K562 (cell line): ENCODE measurements around the gene CRK. TPM values are rescaled to one million over a fixed set of nuclear protein-coding genes. Genes with fewer than 3 reads are reported as not detected.

ENCODE experiments used
- ATAC-seq: fragments of 200-7000 bp; cut with Tn5 transposase; 3 replicates; pipeline ENCODE4 v1.9.1; 2020; ENCODE audit warnings: moderate library complexity
- BruUV-seq: library from RNA; stranded (reverse); fragments of 400-500 nt; replicated peaks from 2 replicates; lab custom pipeline; 2021; lab: Mats Ljungman, UMichigan
- CTCF ChIA-PET: fragments of 300-600 bp; formaldehyde crosslinking; extraction: SDS; loops from one replicate; lab custom pipeline; 2021; ENCODE audit warnings: low intra/inter-chr PET ratio; lab: Yijun Ruan, JAX
- POLR2A ChIA-PET: fragments of 300-600, 350-650 bp; sonication (Branson Sonifier 250); formaldehyde crosslinking; extraction: SDS; loops from one replicate; lab custom pipeline; 2021; ENCODE audit warnings: antibody characterized with exemption, inconsistent platforms; lab: Yijun Ruan, JAX
- DNase-seq, 4 experiments: peaks; one replicate each; pipeline versions ENCODE4 v3.0.0 to v3.0.0-alpha.2; 2011 to 2018; ENCODE audit warnings: low spot score in 3 of 4, mixed read lengths in 3 of 4; ENCODE audit errors: extremely low read depth in 1 of 4
- FAIRE-seq: peaks from 2 replicates; lab custom pipeline; 2011; peaks lifted over from hg19 to GRCh38; lab: Jason Lieb, UNC
- H2AFZ ChIP-seq: 2 replicates; pipeline ENCODE4 v1.6.0; 2011; ENCODE audit warnings: low read depth, low read length, control low read depth, inconsistent platforms
- H3K27ac ChIP-seq: fragments of 200-600 bp; 3 replicates; pipeline ENCODE4 v1.8.0; 2011; ENCODE audit warnings: low read depth, mild to moderate bottlenecking, control low read depth, inconsistent platforms, low read length, moderate library complexity, mixed read lengths; ENCODE audit errors: extremely low read depth
- H3K27me3 ChIP-seq, 2 experiments: fragments of 300-600 bp in 1 of 2; 2 replicates in 1 of 2; 3 replicates in 1 of 2; pipeline versions ENCODE4 v1.6.0 to v1.8.0; 2011; ENCODE audit warnings: inconsistent platforms in 2 of 2, low read length in 2 of 2, mild to moderate bottlenecking in 1 of 2, mixed read lengths in 1 of 2, moderate library complexity in 1 of 2; ENCODE audit not compliant: control insufficient read depth in 2 of 2, insufficient read depth in 2 of 2
- H3K36me3 ChIP-seq: fragments of 300-600 bp; 3 replicates; pipeline ENCODE4 v1.8.0; 2011; ENCODE audit warnings: mild to moderate bottlenecking, low read length, inconsistent platforms; ENCODE audit not compliant: control insufficient read depth, insufficient read depth
- H3K4me1 ChIP-seq, 2 experiments: fragments of 200-600 bp in 1 of 2; replicated peaks in 1 of 2; 2 replicates in 1 of 2; 3 replicates in 1 of 2; pipeline versions ENCODE4 v1.5.1 to v1.8.0; 2011; ENCODE audit warnings: inconsistent platforms in 2 of 2, low read length in 2 of 2, mild to moderate bottlenecking in 1 of 2, mixed read lengths in 1 of 2, moderate library complexity in 1 of 2; ENCODE audit not compliant: control insufficient read depth in 2 of 2, insufficient read depth in 2 of 2
- H3K4me2 ChIP-seq: 2 replicates; pipeline ENCODE4 v1.6.1; 2011; ENCODE audit warnings: low read length, control low read depth, inconsistent platforms, mixed read lengths; ENCODE audit not compliant: insufficient read depth
- H3K4me3 ChIP-seq: fragments of 200-600 bp; sonication (generic), shearing (Covaris generic); 2 replicates; pipeline ENCODE4 v1.5.1; 2016; ENCODE audit warnings: control low read depth, inconsistent platforms
- H3K79me2 ChIP-seq: fragments of 200-600 bp; 3 replicates; pipeline ENCODE4 v1.8.0; 2011; ENCODE audit warnings: low read length, inconsistent platforms; ENCODE audit not compliant: control insufficient read depth, insufficient read depth
- H3K9ac ChIP-seq, 2 experiments: 2 replicates each; pipeline versions ENCODE4 v1.6.0 to v1.6.1; 2011; ENCODE audit warnings: low read depth in 2 of 2, low read length in 2 of 2, control low read depth in 1 of 2, inconsistent platforms in 1 of 2, mild to moderate bottlenecking in 1 of 2, mixed read lengths in 1 of 2; ENCODE audit not compliant: insufficient read depth in 1 of 2
- H3K9me1 ChIP-seq: one replicate; pipeline ENCODE4 v1.6.0; 2011; ENCODE audit warnings: inconsistent platforms, mild to moderate bottlenecking, low read length, moderate library complexity; ENCODE audit not compliant: control insufficient read depth, insufficient read depth
- H3K9me3 ChIP-seq: replicated peaks from 2 replicates; pipeline ENCODE4 v1.5.1; 2011; ENCODE audit warnings: low read depth, low read length, inconsistent platforms; ENCODE audit not compliant: control insufficient read depth, insufficient read depth
- H4K20me1 ChIP-seq: replicated peaks from 2 replicates; pipeline ENCODE4 v1.6.1; 2011; ENCODE audit warnings: low read length, inconsistent platforms, mixed read lengths; ENCODE audit not compliant: control insufficient read depth, insufficient read depth
- ATF7 ChIP-seq: fragments of 450-650 bp; IDR thresholded peaks from 2 replicates; pipeline ENCODE4 v1.7.1; 2014; ENCODE audit warnings: mild to moderate bottlenecking, moderate library complexity
- CBFA2T2 ChIP-seq: fragments of 450-650 bp; conservative IDR thresholded peaks from 2 replicates; pipeline ENCODE4 v1.6.1; 2017; ENCODE audit warnings: mild to moderate bottlenecking
- CBFA2T3 ChIP-seq: fragments of 450-650 bp; IDR thresholded peaks from 2 replicates; pipeline ENCODE4 v1.6.1; 2017
- CBX5 ChIP-seq: IDR thresholded peaks from 2 replicates; pipeline ENCODE4 v1.6.1; 2014; ENCODE audit warnings: low read depth, borderline replicate concordance
- CLOCK ChIP-seq: fragments of 250-450 bp; sonication (Bioruptor Pico); IDR thresholded peaks from 2 replicates; pipeline ENCODE4 v1.4.0; 2020; ENCODE audit warnings: mild to moderate bottlenecking, moderate library complexity, borderline replicate concordance
- CTBP1 ChIP-seq: fragments of 450-650 bp; IDR thresholded peaks from 2 replicates; pipeline ENCODE4 v1.6.1; 2016; ENCODE audit warnings: borderline replicate concordance
- DACH1 ChIP-seq: fragments of 450-650 bp; IDR thresholded peaks from 2 replicates; pipeline ENCODE4 v1.6.1; 2018; ENCODE audit not compliant: partially characterized antibody
- ETV1 ChIP-seq: fragments of 450-650 bp; conservative IDR thresholded peaks from 2 replicates; pipeline ENCODE4 v1.6.1; 2016; ENCODE audit warnings: missing genetic modification characterization, control low read depth, low read depth, missing compliant biosample characterization
- GABPA ChIP-seq: fragments of 200-800 bp; sonication (Bioruptor generic); conservative IDR thresholded peaks from 2 replicates; pipeline ENCODE4 v1.6.1; 2016; ENCODE audit warnings: low read depth, missing genetic modification characterization, missing compliant biosample characterization
- GABPB1 ChIP-seq: sonication (generic); formaldehyde crosslinking; IDR thresholded peaks from 2 replicates; pipeline ENCODE4 v1.8.0; 2022; ENCODE audit warnings: mild to moderate bottlenecking, missing genetic modification reagents
- JUND ChIP-seq, 2 experiments: IDR thresholded peaks; 2 replicates in 1 of 2; 3 replicates in 1 of 2; pipeline ENCODE4 v1.6.1; 2011; ENCODE audit warnings: borderline replicate concordance in 2 of 2, low read depth in 2 of 2, low read length in 2 of 2, improper control_type of control experiment in 1 of 2, missing biosample characterization in 1 of 2, missing genetic modification characterization in 1 of 2, missing genetic modification reagents in 1 of 2
- PBX2 ChIP-seq, 2 experiments: IDR thresholded peaks in 1 of 2; conservative IDR thresholded peaks in 1 of 2; 2 replicates each; pipeline ENCODE4 v1.6.1; 2016; ENCODE audit warnings: low read depth in 2 of 2, mild to moderate bottlenecking in 1 of 2, missing compliant biosample characterization in 1 of 2, missing genetic modification characterization in 1 of 2, moderate library complexity in 1 of 2
- ZBTB33 ChIP-seq: sonication (generic); formaldehyde crosslinking; IDR thresholded peaks from 2 replicates; pipeline ENCODE4 v1.8.1; 2023; ENCODE audit warnings: mild to moderate bottlenecking, missing genetic modification reagents
- WGBS: fragments of 100-300 bp; shearing (Covaris generic); methylation state at CpG from one replicate; pipeline ENCODE4 v1.1.6; 2016; ENCODE audit warnings: low coverage, mixed read lengths; ENCODE audit not compliant: insufficient coverage; ENCODE audit errors: missing lambda C conversion rate; 5-methylcytosine and 5-hydroxymethylcytosine counted together
- in situ Hi-C: fragments of 300-500 bp; cut with MboI; formaldehyde crosslinking; loops from 4 replicates; pipeline ENCODE4 v1.15.0; 2018; ENCODE audit warnings: inconsistent platforms, mixed read lengths
- intact Hi-C: fragments of 100-400 bp; cut with micrococcal nuclease; formaldehyde crosslinking; loops from 2 replicates; pipeline ENCODE4 v1.14.2; 2022
- polyA plus RNA-seq, 8 experiments: library from polyadenylated mRNA; depleted of rRNA in 4 of 8; stranded (reverse) in 5 of 8; unstranded in 3 of 8; fragments of >200 nt; fragmentation: Nextera tagmentation in 2 of 8; fragmentation: Illumina TruSeq in 1 of 8; extraction: Ambion mirVana in 2 of 8; extraction: Trizol in 1 of 8; gene quantifications; 2 replicates each; pipeline versions ENCODE4 v1.2.1 to v1.2.3, GENCODE V29; 2011 to 2014; ENCODE audit warnings: inconsistent platforms in 1 of 8, missing spikeins in 1 of 8
- total RNA-seq, 7 experiments: library from RNA; depleted of rRNA in 6 of 7; stranded (reverse); fragments of >200 nt in 6 of 7; fragmentation: Illumina TruSeq in 2 of 7; extraction: Trizol in 2 of 7; gene quantifications; 2 replicates each; pipeline versions ENCODE4 v1.2.1 to v1.2.3, GENCODE V29; 2011 to 2021; ENCODE audit warnings: low replicate concordance in 1 of 7

CRK gene
- total and polyA plus RNA-seq, 9 of the 15 experiments (the other 6 are each of a cell fraction or from before 2014, with no cell fraction given) = 13.1 to 40.2 (median 26.1) TPM

GRCh38 chr17:1413281-1413791 lies 42.7 kb downstream of the CRK start:
- WGBS = 42% methylated on average over 3 of the region's 6 CpGs
- Histone ChIP-seq H2AFZ (no peak overlapping the region), H3K9me3 (no peaks in the 10 kb centered on the region; the same call in 1 of the 2 replicates), H3K9ac (no peak overlapping the region), H3K79me2 (no peaks in the 10 kb centered on the region), H3K9me1 (no peaks in the 10 kb centered on the region), H3K27ac (no peak overlapping the region), H3K4me1 (no peaks in the 10 kb centered on the region; a peak in 2 of 5 replicates), H3K4me2 (no peak overlapping the region), H3K36me3 (no peaks in the 10 kb centered on the region), H3K27me3 (no peaks in the 10 kb centered on the region), H4K20me1 (no peaks in the 10 kb centered on the region), H3K4me3 (no peak overlapping the region)
- peak; percentile 69 for ATAC-seq
- in situ Hi-C loops = no loop called here
- ChIA-PET POLR2A (interaction anchor here (0.9 to 1.1 kb wide), 2 partner anchors 37 to 48 kb away, joined by 3 read pairs; no protein-coding TSS in a partner anchor), CTCF (no interaction called here)
- intact Hi-C loops = no loop called here
- FAIRE-seq = peak; percentile 72
- peak in 3 of 4 experiments; percentile 25 to 73 (median 63) for DNase-seq
- BruUV-seq = no TSS peak
- TF ChIP-seq CLOCK (CRISPR knock-in tag) (no peak), DACH1 (peak; percentile 48), GABPB1 (CRISPR knock-in tag) (no peak), JUND (IDR thresholded peaks at IDR 0.05; ENCODE audit: borderline replicate concordance, low read depth, low read length) (peak; percentile 76), JUND (tag; IDR thresholded peaks at IDR 0.05; ENCODE audit: borderline replicate concordance, low read depth, low read length) (peak; percentile 74), CBX5 (peak; percentile 20; the same call in 1 of the 2 replicates), CTBP1 (peak; percentile 46; the same call in 1 of the 2 replicates), ZBTB33 (CRISPR knock-in tag) (0 out of 2 replicates have a peak, but pooled peaks have one; percentile 7), PBX2 (CRISPR knock-in tag; IDR thresholded peaks at IDR 0.05; ENCODE audit: low read depth) (no peak), PBX2 (tag; conservative IDR thresholded peaks at IDR 0.05; ENCODE audit: low read depth) (peak; percentile 43), CBFA2T2 (0 out of 2 replicates have a peak, but pooled peaks have one; percentile 17), GABPA (tag) (peak; percentile 51), ATF7 (peak; percentile 80), ETV1 (tag) (peak; percentile 93), CBFA2T3 (peak; percentile 48)
